Karpas-422 (cell line): ENCODE measurements around the gene BBX. TPM values are rescaled to one million over a fixed set of nuclear protein-coding genes. Genes with fewer than 3 reads are reported as not detected.
A peak's percentile ranks its signal among the peaks of the same experiment; 100 is the strongest.

Experiments used
- DNase-seq: peaks from one replicate; pipeline ENCODE4 v3.0.0-alpha.2; 2015
- H2AFZ ChIP-seq: fragments of 200-600 bp; sonication (generic); 2 replicates; pipeline ENCODE4 v1.6.1; 2014; ENCODE audit warnings: antibody characterized with exemption, low read length, mixed read lengths
- H3K27ac ChIP-seq: fragments of 200-600 bp; sonication (generic); 2 replicates; pipeline ENCODE4 v1.5.1; 2014; ENCODE audit warnings: mild to moderate bottlenecking, low read length, moderate library complexity
- H3K27me3 ChIP-seq: fragments of 200-600 bp; sonication (generic); 2 replicates; pipeline ENCODE4 v1.6.1; 2014; ENCODE audit warnings: low read length, mixed read lengths
- H3K36me3 ChIP-seq: fragments of 200-600 bp; sonication (generic); 2 replicates; pipeline ENCODE4 v1.6.1; 2014; ENCODE audit warnings: low read length, mixed read lengths; ENCODE audit not compliant: insufficient read depth
- H3K4me1 ChIP-seq: fragments of 200-600 bp; sonication (generic); 2 replicates; pipeline ENCODE4 v1.6.1; 2014; ENCODE audit warnings: mild to moderate bottlenecking, low read length, mixed read lengths
- H3K4me2 ChIP-seq: fragments of 200-600 bp; sonication (generic); 2 replicates; pipeline ENCODE4 v1.6.1; 2014; ENCODE audit warnings: low read length, low read depth, mild to moderate bottlenecking; ENCODE audit not compliant: poor library complexity, severe bottlenecking
- H3K4me3 ChIP-seq: fragments of 200-600 bp; sonication (generic); 2 replicates; pipeline ENCODE4 v1.5.1; 2014; ENCODE audit warnings: mild to moderate bottlenecking, antibody characterized with exemption, low read length, mixed read lengths
- H3K79me2 ChIP-seq: fragments of 200-600 bp; sonication (generic); 2 replicates; pipeline ENCODE4 v1.6.1; 2014; ENCODE audit warnings: mild to moderate bottlenecking, low read length, mixed read lengths
- H3K9ac ChIP-seq: fragments of 200-600 bp; sonication (generic); 2 replicates; pipeline ENCODE4 v1.6.0; 2014; ENCODE audit warnings: low read length
- H3K9me2 ChIP-seq: fragments of 200-600 bp; sonication (generic), shearing (Covaris generic); replicated peaks from 2 replicates; pipeline ENCODE4 v1.6.0; 2014; ENCODE audit warnings: mild to moderate bottlenecking, low read length, moderate library complexity; ENCODE audit not compliant: insufficient read depth
- H3K9me3 ChIP-seq: fragments of 300-700, 200-600 bp; sonication (generic); 2 replicates; pipeline ENCODE4 v1.6.1; 2014; ENCODE audit warnings: low read length, mixed read lengths
- H4K20me1 ChIP-seq: fragments of 200-600 bp; sonication (generic); 2 replicates; pipeline ENCODE4 v1.6.1; 2014; ENCODE audit warnings: mild to moderate bottlenecking, antibody characterized with exemption, low read length, low read depth; ENCODE audit not compliant: insufficient read depth
- total RNA-seq: library from RNA; depleted of rRNA; stranded (reverse); fragments of >200 nt; shearing (Covaris generic); gene quantifications from 2 replicates; pipeline ENCODE4 v1.2.3, GENCODE V29; 2014; ENCODE audit warnings: low replicate concordance

BBX gene
- total RNA-seq, 1 experiment from 2014 or later = 109 TPM

GRCh38 chr3:107675233-107675900 lies 152.6 kb downstream of the BBX start:
- Histone ChIP-seq H3K27ac (peak overlapping the region; percentile 74), H2AFZ (no peak overlapping the region), H3K4me3 (peak overlapping the region; percentile 2; the same call in 1 of the 2 replicates), H3K36me3 (no peaks in the 10 kb centered on the region), H3K9me2 (no peaks in the 10 kb centered on the region), H3K4me1 (peaks cover 56% of the 10 kb centered on the region), H3K27me3 (no peaks in the 10 kb centered on the region), H3K9ac (peak overlapping the region; percentile 31), H3K4me2 (peak overlapping the region; percentile 43), H4K20me1 (no peaks in the 10 kb centered on the region), H3K9me3 (no peaks in the 10 kb centered on the region), H3K79me2 (peaks cover 97% of the 10 kb centered on the region)
- DNase-seq = peak; percentile 67

- no peaks in the 10 kb centered on the region for H3K36me3 ChIP-seq
- peak; percentile 82 for DNase-seq
- H3K4me2 ChIP-seq = no peak overlapping the region
- no peaks in the 10 kb centered on the region for H3K9me3 ChIP-seq
- H3K9ac ChIP-seq = no peak overlapping the region
- H4K20me1 ChIP-seq = no peaks in the 10 kb centered on the region
- peaks cover 48% of the 10 kb centered on the region for H3K4me1 ChIP-seq
- no peak overlapping the region for H2AFZ ChIP-seq
- no peaks in the 10 kb centered on the region for H3K9me2 ChIP-seq
- H3K27ac ChIP-seq = no peak overlapping the region
- H3K4me3 ChIP-seq = no peak overlapping the region
- H3K27me3 ChIP-seq = no peaks in the 10 kb centered on the region
- H3K79me2 ChIP-seq = peaks cover 98% of the 10 kb centered on the region
Observed at GRCh38 chr3:107676469-107677309, 153.9 kb downstream of the BBX start.

- H3K27ac ChIP-seq = no peak overlapping the region
- no peak for DNase-seq
- peaks cover 32% of the 10 kb centered on the region for H3K4me1 ChIP-seq
- no peaks in the 10 kb centered on the region for H3K36me3 ChIP-seq
- peaks cover 97% of the 10 kb centered on the region for H3K79me2 ChIP-seq
- H3K4me2 ChIP-seq = no peak overlapping the region
- H3K27me3 ChIP-seq = no peaks in the 10 kb centered on the region
- H3K9ac ChIP-seq = no peak overlapping the region
- no peaks in the 10 kb centered on the region for H3K9me3 ChIP-seq
- H2AFZ ChIP-seq = no peak overlapping the region
- no peaks in the 10 kb centered on the region for H4K20me1 ChIP-seq
- H3K4me3 ChIP-seq = no peak overlapping the region
- no peaks in the 10 kb centered on the region for H3K9me2 ChIP-seq
Observed at GRCh38 chr3:107679921-107680320, 157.2 kb downstream of the BBX start.

- no peak overlapping the region for H3K27ac ChIP-seq
- H3K27me3 ChIP-seq = no peaks in the 10 kb centered on the region
- peaks cover 97% of the 10 kb centered on the region for H3K79me2 ChIP-seq
- no peak overlapping the region for H2AFZ ChIP-seq
- H4K20me1 ChIP-seq = no peaks in the 10 kb centered on the region
- no peak for DNase-seq
- H3K9me2 ChIP-seq = no peaks in the 10 kb centered on the region
- no peaks in the 10 kb centered on the region for H3K9me3 ChIP-seq
- H3K4me1 ChIP-seq = peaks cover 28% of the 10 kb centered on the region
- no peak overlapping the region for H3K4me3 ChIP-seq
- H3K4me2 ChIP-seq = no peak overlapping the region
- H3K9ac ChIP-seq = no peak overlapping the region
- no peaks in the 10 kb centered on the region for H3K36me3 ChIP-seq
Observed at GRCh38 chr3:107680698-107681097, 157.9 kb downstream of the BBX start.

- H4K20me1 ChIP-seq = no peaks in the 10 kb centered on the region
- no peak overlapping the region for H3K4me3 ChIP-seq
- no peak for DNase-seq
- peaks cover 98% of the 10 kb centered on the region for H3K79me2 ChIP-seq
- no peak overlapping the region for H2AFZ ChIP-seq
- no peaks in the 10 kb centered on the region for H3K27me3 ChIP-seq
- no peaks in the 10 kb centered on the region for H3K36me3 ChIP-seq
- no peaks in the 10 kb centered on the region for H3K9me3 ChIP-seq
- peaks cover 21% of the 10 kb centered on the region for H3K4me1 ChIP-seq
- H3K27ac ChIP-seq = no peak overlapping the region
- H3K9me2 ChIP-seq = no peaks in the 10 kb centered on the region
- no peak overlapping the region for H3K4me2 ChIP-seq
- no peak overlapping the region for H3K9ac ChIP-seq
Observed at GRCh38 chr3:107681396-107681795, 158.6 kb downstream of the BBX start.

- Histone ChIP-seq H3K27ac (no peak overlapping the region), H4K20me1 (no peaks in the 10 kb centered on the region), H3K36me3 (no peaks in the 10 kb centered on the region), H3K9me3 (no peaks in the 10 kb centered on the region), H3K9me2 (no peaks in the 10 kb centered on the region), H3K27me3 (no peaks in the 10 kb centered on the region), H3K4me3 (no peak overlapping the region), H3K4me2 (no peak overlapping the region), H2AFZ (no peak overlapping the region), H3K79me2 (peaks cover 96% of the 10 kb centered on the region), H3K9ac (no peak overlapping the region), H3K4me1 (peaks cover 19% of the 10 kb centered on the region)
- no peak for DNase-seq
Observed at GRCh38 chr3:107682580-107682979, 159.8 kb downstream of the BBX start.

- Histone ChIP-seq H2AFZ (no peak overlapping the region), H3K9me3 (no peaks in the 10 kb centered on the region), H3K27ac (no peak overlapping the region), H3K27me3 (no peaks in the 10 kb centered on the region), H3K9ac (no peak overlapping the region), H3K4me3 (no peak overlapping the region), H3K36me3 (no peaks in the 10 kb centered on the region), H3K79me2 (peaks cover 92% of the 10 kb centered on the region), H4K20me1 (no peaks in the 10 kb centered on the region), H3K4me1 (peaks cover 19% of the 10 kb centered on the region), H3K4me2 (no peak overlapping the region), H3K9me2 (no peaks in the 10 kb centered on the region)
- no peak for DNase-seq
Observed at GRCh38 chr3:107683447-107683846, 160.7 kb downstream of the BBX start.

GRCh38 chr3:107684431-107684925 lies 161.7 kb downstream of the BBX start:
- Histone ChIP-seq H3K27me3 (no peaks in the 10 kb centered on the region), H2AFZ (no peak overlapping the region), H3K4me1 (peaks cover 20% of the 10 kb centered on the region), H3K9ac (no peak overlapping the region), H3K79me2 (peaks cover 89% of the 10 kb centered on the region), H3K27ac (no peak overlapping the region), H3K4me3 (no peak overlapping the region), H4K20me1 (no peaks in the 10 kb centered on the region), H3K4me2 (no peak overlapping the region), H3K9me3 (no peaks in the 10 kb centered on the region), H3K9me2 (no peaks in the 10 kb centered on the region), H3K36me3 (no peaks in the 10 kb centered on the region)
- DNase-seq = no peak
